Erythroblast (primary cell): ENCODE data around the gene ARHGEF12.

Experiments used
- GATA1 ChIP-seq: IDR thresholded peaks from 2 replicates; pipeline ENCODE4 v1.6.1; 2011; ENCODE audit warnings: low read depth, mild to moderate bottlenecking, control low read depth, low read length, moderate library complexity
- POLR2A ChIP-seq: IDR thresholded peaks from 2 replicates; pipeline ENCODE4 v1.6.1; 2011; ENCODE audit warnings: mild to moderate bottlenecking, low read length

GRCh38 chr11:120334894-120335462, 1.2 kb upstream of the ARHGEF12 start:
- TF ChIP-seq POLR2A: no peak
- no peak for TF ChIP-seq GATA1
